ENCODE results near the gene LPAR2. TPM values are rescaled to one million over a fixed set of nuclear protein-coding genes. Genes with fewer than 3 reads are reported as not detected.

The LPAR2 gene
- total and polyA plus RNA-seq, 10 of the 15 experiments (the other 5 are each of a cell fraction or from before 2014, with no cell fraction given): 0.98 to 23.8 (median 10.2) TPM

DNA sequence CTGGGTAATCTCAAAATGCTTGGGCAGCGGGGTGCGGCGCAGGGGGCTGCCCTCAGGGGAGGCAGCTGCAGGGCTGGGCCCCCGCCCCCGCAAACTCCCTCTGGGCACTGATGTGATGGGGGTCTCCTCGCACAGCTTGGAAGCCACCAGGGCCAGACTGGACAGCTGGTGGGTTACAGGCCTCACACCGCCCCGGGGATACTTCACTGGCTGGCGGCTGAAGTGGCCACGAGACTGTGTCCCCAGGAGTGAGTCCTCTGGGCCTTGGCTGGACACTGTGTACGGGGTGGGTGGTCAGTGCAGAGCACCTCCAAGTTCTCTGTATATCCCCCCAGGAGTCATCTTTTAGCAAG lies 2.0 kb upstream of the LPAR2 start:
- no peak for ATAC-seq
- TF ChIP-seq RB1 (IDR thresholded peaks at IDR 0.05; ENCODE audit: borderline replicate concordance) (no peak), GABPA (IDR thresholded peaks at IDR 0.05; ENCODE audit: low read depth) (no peak), CHD4 (IDR thresholded peaks at IDR 0.05) (no peak), NKRF (conservative IDR thresholded peaks at IDR 0.05) (no peak), KDM1A (IDR thresholded peaks at IDR 0.05; ENCODE audit: borderline replicate concordance) (no peak), BMI1 (IDR thresholded peaks at IDR 0.05; ENCODE audit: borderline replicate concordance) (no peak), ZSCAN29 (IDR thresholded peaks at IDR 0.05) (no peak), MTA3 (IDR thresholded peaks at IDR 0.05; ENCODE audit: borderline replicate concordance, low read length) (no peak), RAD51 (IDR thresholded peaks at IDR 0.05) (no peak), MYC (IDR thresholded peaks at IDR 0.05; ENCODE audit: insufficient read depth, insufficient read length, insufficient replicate concordance, low read length, severe bottlenecking) (no peak), ZNF217 (IDR thresholded peaks at IDR 0.05) (no peak), TCF12 (IDR thresholded peaks at IDR 0.05; ENCODE audit: low read depth, low read length) (no peak), NBN (IDR thresholded peaks at IDR 0.05) (no peak)
- TF ChIP-seq, protein P1, sequence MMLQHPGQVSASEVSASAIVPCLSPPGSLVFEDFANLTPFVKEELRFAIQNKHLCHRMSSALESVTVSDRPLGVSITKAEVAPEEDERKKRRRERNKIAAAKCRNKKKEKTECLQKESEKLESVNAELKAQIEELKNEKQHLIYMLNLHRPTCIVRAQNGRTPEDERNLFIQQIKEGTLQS (IDR thresholded peaks at IDR 0.05; ENCODE audit: borderline replicate concordance, extremely low read depth, low read depth, low read length): no peak
- TF ChIP-seq, protein P2, sequence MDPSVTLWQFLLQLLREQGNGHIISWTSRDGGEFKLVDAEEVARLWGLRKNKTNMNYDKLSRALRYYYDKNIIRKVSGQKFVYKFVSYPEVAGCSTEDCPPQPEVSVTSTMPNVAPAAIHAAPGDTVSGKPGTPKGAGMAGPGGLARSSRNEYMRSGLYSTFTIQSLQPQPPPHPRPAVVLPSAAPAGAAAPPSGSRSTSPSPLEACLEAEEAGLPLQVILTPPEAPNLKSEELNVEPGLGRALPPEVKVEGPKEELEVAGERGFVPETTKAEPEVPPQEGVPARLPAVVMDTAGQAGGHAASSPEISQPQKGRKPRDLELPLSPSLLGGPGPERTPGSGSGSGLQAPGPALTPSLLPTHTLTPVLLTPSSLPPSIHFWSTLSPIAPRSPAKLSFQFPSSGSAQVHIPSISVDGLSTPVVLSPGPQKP (IDR thresholded peaks at IDR 0.05; ENCODE audit: low read depth, low read length): no peak
- in situ Hi-C loops (cut with MboI): no loop called here
- H3K79me2 ChIP-seq (ENCODE audit: control insufficient read depth, insufficient read depth, low read length): no peaks in the 10 kb centered on the region
- H3K4me2 ChIP-seq (ENCODE audit: control insufficient read depth, insufficient read depth): no peak overlapping the region
- H3K36me3 ChIP-seq (ENCODE audit: control insufficient read depth in 2 of 2, insufficient read depth in 2 of 2, low read length in 1 of 2): peaks cover 11 to 22% of the 10 kb centered on the region in 2 experiments
- H4K20me1 ChIP-seq (ENCODE audit: control insufficient read depth, insufficient read depth): no peaks in the 10 kb centered on the region
- 0 out of 2 replicates have a peak, but pooled peaks cover 5% of the 10 kb centered on the region for H3K4me1 ChIP-seq (ENCODE audit: control insufficient read depth, insufficient read depth, low read length)
- no peak overlapping the region for H3K4me3 ChIP-seq
- no peak overlapping the region for H3K9ac ChIP-seq (ENCODE audit: control insufficient read depth, insufficient read depth, low read length)
- 89% methylated on average over 11 of the region's 11 CpGs for WGBS (ENCODE audit: insufficient coverage, insufficient replicate concordance, low lambda C conversion rate, missing lambda C conversion rate)
- no peak overlapping the region for H3K27ac ChIP-seq (ENCODE audit: control insufficient read depth, insufficient read depth)
- no peaks in the 10 kb centered on the region for H3K9me3 ChIP-seq (replicated peaks; ENCODE audit: control insufficient read depth, insufficient read depth, low read length)
- no peak for FAIRE-seq
- POLR2A ChIA-PET: no interaction called here
- SMC1A ChIA-PET (ENCODE audit: uncharacterized antibody, unreplicated experiment): no interaction called here
- no TSS peak for BruUV-seq (replicated peaks)
- DNase-seq (ENCODE audit: low read depth, low spot score): no peak
- H3K27me3 ChIP-seq (replicated peaks in 1 of 2; ENCODE audit: control insufficient read depth in 2 of 2, insufficient read depth in 2 of 2, low read length in 1 of 2): no peaks in the 10 kb centered on the region
- no peak overlapping the region for H2AFZ ChIP-seq (ENCODE audit: control insufficient read depth, low read depth, low read length)
- RAD21 ChIA-PET (ENCODE audit: unreplicated experiment): no interaction called here
- CTCF ChIA-PET: no interaction called here
- intact Hi-C loops (cut with micrococcal nuclease; ENCODE audit: unreplicated experiment): no loop called here

Data from GM12878 (cell line).